Activated CD8-positive, alpha-beta memory T cell treated with anti-CD3 and anti-CD28 coated beads, Interleukin-2, amount 50 U/mL, for 1 hour (primary cell): ENCODE results near the gene TM2D3.
"Not testable (repeated sequence)": the region's sequence is repeated elsewhere in the genome, so short reads cannot be mapped to it uniquely, and the experiment has no call there.

Source experiments
- DNase-seq: peaks from one replicate; pipeline ENCODE4 v3.0.0-alpha.2; 2020; ENCODE audit errors: extremely low read depth

Gene TM2D3

GRCh38 chr15:101657171-101657570 is 5.0 kb upstream of the TM2D3 start:
- DNase-seq = no peak

- DNase-seq = not testable (repeated sequence)
Observed at GRCh38 chr15:101654624-101655337, 2.6 kb upstream of the TM2D3 start.

DNA sequence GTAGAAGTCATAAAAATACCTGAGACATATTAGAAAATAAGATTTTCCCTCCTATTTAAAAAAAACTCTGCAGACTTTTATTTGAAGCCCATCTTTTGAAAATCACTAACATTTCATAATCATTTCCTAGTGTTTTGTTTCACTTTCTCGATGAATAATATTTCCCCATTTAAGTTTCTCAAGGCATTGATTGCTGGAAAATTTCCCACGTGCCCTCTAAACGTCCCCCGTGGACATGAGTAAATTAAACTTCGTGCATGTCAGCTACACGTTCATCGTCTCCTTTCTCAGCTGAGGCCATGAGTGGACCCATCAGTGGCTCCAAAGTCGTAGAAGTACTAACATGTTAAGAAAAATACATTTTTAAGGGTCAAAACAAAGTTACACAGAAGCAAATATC is 2.0 kb upstream of the TM2D3 start:
- DNase-seq = no peak

GRCh38 chr15:101652786-101653430 is 727 bp upstream of the TM2D3 start:
- no peak for DNase-seq

- no peak for DNase-seq
Observed at GRCh38 chr15:101651554-101652097, 555 bp downstream of the TM2D3 start.

GRCh38 chr15:101650145-101650544 is 2.0 kb downstream of the TM2D3 start:
- DNase-seq = no peak

DNA sequence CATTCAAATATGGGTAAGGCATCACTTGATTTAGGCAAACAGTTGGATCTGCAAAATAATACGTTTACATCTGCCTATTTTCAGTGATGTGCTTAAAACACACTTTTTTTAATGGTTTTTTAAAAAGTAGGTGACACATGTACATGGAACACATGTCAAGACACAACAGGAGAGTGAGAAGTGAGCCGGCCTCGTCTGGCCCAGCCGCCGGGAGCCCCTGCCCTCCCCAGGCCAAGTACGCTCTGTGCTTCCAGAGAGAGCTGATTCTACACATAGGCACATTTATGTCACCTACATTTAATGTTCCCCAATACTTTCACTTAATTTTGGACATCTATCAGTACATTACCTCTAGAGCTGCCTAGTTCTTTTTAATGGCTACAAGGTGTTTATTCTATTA is 3.8 kb downstream of the TM2D3 start:
- DNase-seq = no peak

DNA sequence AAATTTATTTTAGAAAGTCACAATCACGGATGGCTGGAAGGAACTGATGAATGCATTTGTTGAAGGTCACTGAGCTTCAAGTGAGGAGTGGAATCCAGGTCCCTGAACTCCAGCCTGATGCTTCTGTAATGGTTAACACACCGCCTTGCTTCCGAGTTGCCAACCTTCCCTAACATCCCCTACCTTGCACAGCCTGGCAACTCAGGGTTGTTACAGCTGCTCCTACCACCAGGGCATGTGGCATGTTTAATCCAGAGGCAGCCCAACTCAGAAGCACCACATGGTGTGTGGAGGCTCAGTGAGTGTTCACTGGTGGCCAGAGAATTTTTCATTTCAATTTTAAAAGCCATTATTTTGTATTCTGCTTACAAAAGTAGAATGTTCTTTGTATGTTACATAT is 4.9 kb downstream of the TM2D3 start:
- DNase-seq = no peak

DNA sequence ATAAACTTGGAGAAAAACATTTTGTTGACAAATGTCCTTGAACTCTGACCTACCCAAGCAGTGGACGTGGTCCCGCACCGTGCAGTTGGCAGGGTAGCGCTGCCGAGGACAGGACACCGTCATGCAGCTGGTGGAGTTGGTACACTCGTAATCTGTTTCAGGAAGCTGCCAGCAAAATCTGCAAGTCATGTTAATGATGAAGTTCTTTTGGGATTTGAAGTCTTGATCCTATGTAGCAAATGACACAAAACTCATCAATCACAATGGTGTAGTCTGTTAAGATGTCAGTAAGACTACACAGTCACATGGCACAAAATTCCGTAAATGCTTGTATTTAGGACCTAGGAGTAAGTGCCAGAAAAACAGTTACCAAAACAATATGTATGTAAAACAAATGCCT is 5.5 kb downstream of the TM2D3 start:
- DNase-seq = no peak

DNA sequence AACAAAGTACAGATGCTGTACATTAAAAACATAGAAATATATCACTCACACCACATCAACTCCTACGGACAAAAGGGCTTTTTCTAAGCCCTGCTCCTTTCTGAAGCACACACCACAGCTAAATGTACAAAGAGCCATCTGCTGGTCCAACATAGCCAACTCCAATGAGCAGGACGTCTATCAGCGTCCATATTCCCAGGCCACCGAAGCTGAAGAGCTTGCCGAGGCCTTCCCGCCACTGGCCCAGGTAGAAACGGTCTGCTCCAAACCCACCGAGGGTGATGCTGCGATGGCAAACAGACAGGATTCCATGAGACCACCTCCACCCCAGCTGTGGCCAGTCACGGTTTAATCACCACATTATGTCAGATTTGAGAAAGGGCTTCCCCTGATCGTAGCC is 9.8 kb downstream of the TM2D3 start:
- no peak for DNase-seq

- DNase-seq = no peak
Observed at GRCh38 chr15:101641894-101642293, 10.3 kb downstream of the TM2D3 start.

DNA sequence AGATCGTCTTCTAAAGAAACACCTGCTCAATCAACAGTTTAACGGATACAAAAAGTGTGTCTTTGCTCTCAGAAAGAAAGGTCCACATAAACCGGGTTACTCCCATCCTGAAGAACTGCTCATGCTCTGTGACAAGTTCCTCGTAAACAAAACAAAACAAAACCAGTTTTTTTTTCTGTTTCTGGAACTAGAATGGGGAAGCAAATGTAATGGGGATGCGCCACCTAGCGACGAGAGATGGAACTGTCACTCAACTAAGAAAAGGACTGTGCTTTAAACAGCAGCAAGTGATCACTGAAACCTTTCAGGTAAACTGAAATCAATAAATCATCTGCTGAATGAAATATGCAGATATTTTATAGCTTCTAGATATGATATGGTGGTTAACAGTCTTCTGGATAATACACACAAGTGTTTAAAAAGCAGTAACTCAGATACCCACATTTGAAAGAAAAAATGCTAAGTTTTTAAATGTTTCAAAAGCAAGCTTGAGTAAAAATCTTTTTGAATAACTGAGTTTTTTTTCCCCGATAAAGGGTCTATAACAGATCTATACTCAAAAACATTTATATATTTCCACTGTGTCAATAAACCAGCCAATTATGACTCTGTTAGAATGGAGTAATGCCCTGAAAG is 10.9 kb downstream of the TM2D3 start:
- DNase-seq = no peak

DNA sequence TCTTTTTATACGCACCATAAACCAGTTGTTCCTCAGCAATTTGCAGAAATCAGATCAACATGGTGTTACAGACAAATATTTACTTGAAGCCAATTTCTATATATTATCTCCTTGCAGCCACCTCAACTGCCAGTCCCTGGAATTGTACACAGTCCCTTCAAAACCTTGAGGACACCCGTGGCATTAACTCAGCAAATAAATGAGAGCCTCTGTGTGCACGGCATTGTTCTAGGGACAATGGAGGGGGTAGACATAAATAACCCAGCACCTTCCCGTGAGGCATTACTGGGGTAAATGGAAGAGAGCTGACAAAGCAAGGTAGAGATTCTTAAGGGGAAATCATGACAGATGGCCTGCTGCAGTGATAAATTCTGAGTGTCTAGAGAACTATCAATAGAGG is 12.5 kb downstream of the TM2D3 start:
- no peak for DNase-seq

- no peak for DNase-seq
Observed at GRCh38 chr15:101637919-101638318, 14.3 kb downstream of the TM2D3 start.

GRCh38 chr15:101637516-101637915 is 14.7 kb downstream of the TM2D3 start:
- DNase-seq = no peak

DNA sequence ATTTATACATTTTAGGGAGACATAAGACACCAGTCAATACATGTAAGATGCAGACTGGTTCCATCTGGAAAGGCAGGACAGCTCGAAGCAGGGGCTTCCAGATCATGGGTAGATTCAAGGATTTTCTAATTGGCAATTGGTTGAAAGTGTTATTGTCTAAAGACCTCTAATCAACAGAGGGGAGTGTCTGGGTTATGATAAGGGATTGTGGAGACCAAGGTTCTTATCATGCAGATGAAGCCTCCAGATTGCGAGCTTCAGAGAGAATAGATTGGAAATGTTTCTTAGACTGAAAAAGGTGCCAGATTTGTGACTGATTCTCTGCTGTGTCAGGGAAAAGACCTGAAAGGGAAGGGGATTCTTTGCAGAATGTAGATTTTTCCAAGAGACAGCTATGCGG is 15.1 kb downstream of the TM2D3 start:
- DNase-seq = no peak

GRCh38 chr15:101635944-101636727 is 16.0 kb downstream of the TM2D3 start:
- no peak for DNase-seq

GRCh38 chr15:101633356-101633755 is 18.8 kb downstream of the TM2D3 start:
- DNase-seq = no peak

GRCh38 chr15:101626729-101627128 is 25.5 kb downstream of the TM2D3 start:
- DNase-seq = not testable (repeated sequence)

- no peak for DNase-seq
Observed at GRCh38 chr15:101625980-101626379, 26.2 kb downstream of the TM2D3 start.

DNA sequence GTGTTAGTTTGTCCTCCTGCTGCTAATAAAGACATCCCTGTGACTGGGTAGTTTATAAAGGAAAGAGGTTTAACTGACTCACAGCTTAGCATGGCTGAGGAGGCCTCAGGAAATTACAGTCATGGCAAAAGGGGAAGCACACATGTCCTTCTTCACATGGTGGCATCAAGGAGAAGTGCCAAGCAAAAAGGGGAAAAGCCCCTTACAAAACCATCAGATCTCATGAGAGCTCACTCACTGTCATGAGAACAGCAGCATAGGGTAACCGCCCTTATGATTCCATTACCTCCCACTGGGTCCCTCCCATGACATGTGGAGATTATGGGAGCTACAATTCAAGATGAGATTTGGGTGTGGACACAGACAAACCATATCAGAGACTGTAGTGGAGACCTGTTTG is 27.0 kb downstream of the TM2D3 start:
- DNase-seq = no peak
